MM.1S (cell line): ENCODE results near the gene SOBP.
A peak's percentile ranks its signal among the peaks of the same experiment; 100 is the strongest.

ENCODE experiments used
- DNase-seq: peaks from one replicate; pipeline ENCODE4 v3.0.0-alpha.2; 2015
- H2AFZ ChIP-seq: fragments of 300-600 bp; sonication (generic); 2 replicates; pipeline ENCODE4 v1.6.0; 2016; ENCODE audit warnings: antibody characterized with exemption, low read length
- H3F3A ChIP-seq: fragments of 300-600 bp; sonication (generic); 2 replicates; pipeline ENCODE4 v1.6.1; 2016; ENCODE audit warnings: mild to moderate bottlenecking, antibody characterized with exemption, low read length, moderate library complexity, mixed read lengths; ENCODE audit not compliant: insufficient read depth
- H3K27ac ChIP-seq: fragments of 300-600 bp; sonication (generic); 2 replicates; pipeline ENCODE4 v1.5.1; 2016; ENCODE audit warnings: mild to moderate bottlenecking, low read length
- H3K27me3 ChIP-seq: fragments of 300-600 bp; sonication (generic); replicated peaks from 2 replicates; pipeline ENCODE4 v1.6.0; 2016; ENCODE audit warnings: low read length; ENCODE audit not compliant: insufficient read depth
- H3K36me3 ChIP-seq: fragments of 300-600 bp; sonication (generic); replicated peaks from 2 replicates; pipeline ENCODE4 v1.6.1; 2016; ENCODE audit warnings: mild to moderate bottlenecking, low read length, mixed read lengths; ENCODE audit not compliant: insufficient read depth
- H3K4me1 ChIP-seq: fragments of 300-600 bp; sonication (generic); 2 replicates; pipeline ENCODE4 v1.6.1; 2016; ENCODE audit warnings: low read length, mixed read lengths
- H3K4me2 ChIP-seq: fragments of 300-600 bp; sonication (generic); 2 replicates; pipeline ENCODE4 v1.6.0; 2016; ENCODE audit warnings: low read depth, low read length
- H3K4me3 ChIP-seq: fragments of 300-600 bp; sonication (generic); 2 replicates; pipeline ENCODE4 v1.5.1; 2016; ENCODE audit warnings: low read length, mixed read lengths
- H3K79me2 ChIP-seq: fragments of 300-600 bp; sonication (generic); 2 replicates; pipeline ENCODE4 v1.6.1; 2016; ENCODE audit warnings: mixed run types, low read length, mixed read lengths
- H3K9ac ChIP-seq: fragments of 300-600 bp; sonication (generic); 2 replicates; pipeline ENCODE4 v1.6.1; 2016; ENCODE audit warnings: low read length, mixed read lengths
- H3K9me2 ChIP-seq: fragments of 300-600 bp; sonication (generic); replicated peaks from 2 replicates; pipeline ENCODE4 v1.6.1; 2016; ENCODE audit warnings: mild to moderate bottlenecking, low read length, mixed read lengths; ENCODE audit not compliant: insufficient read depth
- H3K9me3 ChIP-seq: fragments of 300-600 bp; sonication (generic); replicated peaks from 2 replicates; pipeline ENCODE4 v1.6.1; 2016; ENCODE audit warnings: mild to moderate bottlenecking, low read length, mixed read lengths; ENCODE audit not compliant: insufficient read depth
- H4K20me1 ChIP-seq: fragments of 300-600 bp; sonication (generic); 2 replicates; pipeline ENCODE4 v1.6.1; 2016; ENCODE audit warnings: mild to moderate bottlenecking, low read length, moderate library complexity, mixed read lengths; ENCODE audit not compliant: insufficient read depth
- EZH2 ChIP-seq: fragments of 300-600 bp; sonication (generic); optimal IDR thresholded peaks from 2 replicates; pipeline ENCODE3; 2017; ENCODE audit warnings: low read depth, mild to moderate bottlenecking, antibody characterized with exemption, low read length, mixed read lengths
- EZH2phosphoT487 ChIP-seq: fragments of 300-600 bp; sonication (generic); IDR thresholded peaks from 2 replicates; pipeline ENCODE4 v1.6.1; 2018; ENCODE audit warnings: antibody characterized with exemption, low read length
- TF ChIP-seq, protein P1 (sequence below): fragments of 300-600 bp; sonication (generic); IDR thresholded peaks from 2 replicates; pipeline ENCODE4 v1.5.1; 2016; ENCODE audit warnings: antibody characterized with exemption, low read length, mixed read lengths

Gene SOBP

GRCh38 chr6:107574856-107575255 is 84.9 kb downstream of the SOBP start:
- Histone ChIP-seq H2AFZ (no peak overlapping the region), H3K79me2 (no peaks in the 10 kb centered on the region), H3K4me3 (no peak overlapping the region), H3F3A (no peaks in the 10 kb centered on the region), H3K36me3 (no peaks in the 10 kb centered on the region), H3K4me1 (0 out of 2 replicates have a peak, but pooled peaks cover 9% of the 10 kb centered on the region), H3K27me3 (no peaks in the 10 kb centered on the region), H4K20me1 (no peaks in the 10 kb centered on the region), H3K9me3 (no peaks in the 10 kb centered on the region), H3K9ac (no peak overlapping the region), H3K27ac (no peak overlapping the region), H3K9me2 (no peaks in the 10 kb centered on the region), H3K4me2 (no peak overlapping the region)
- peak; percentile 43 for DNase-seq
- TF ChIP-seq EZH2phosphoT487 (no peak), EZH2 (no peak)

GRCh38 chr6:107576852-107577251 is 86.9 kb downstream of the SOBP start:
- Histone ChIP-seq H4K20me1 (no peaks in the 10 kb centered on the region), H2AFZ (no peak overlapping the region), H3K79me2 (no peaks in the 10 kb centered on the region), H3K4me3 (no peak overlapping the region), H3K9ac (no peak overlapping the region), H3K27me3 (no peaks in the 10 kb centered on the region), H3K9me3 (no peaks in the 10 kb centered on the region), H3K4me2 (no peak overlapping the region), H3K4me1 (0 out of 2 replicates have a peak, but pooled peaks cover 9% of the 10 kb centered on the region), H3K27ac (no peak overlapping the region), H3K36me3 (no peaks in the 10 kb centered on the region), H3F3A (no peaks in the 10 kb centered on the region), H3K9me2 (no peaks in the 10 kb centered on the region)
- TF ChIP-seq EZH2phosphoT487 (no peak), EZH2 (no peak)
- TF ChIP-seq, protein P1, sequence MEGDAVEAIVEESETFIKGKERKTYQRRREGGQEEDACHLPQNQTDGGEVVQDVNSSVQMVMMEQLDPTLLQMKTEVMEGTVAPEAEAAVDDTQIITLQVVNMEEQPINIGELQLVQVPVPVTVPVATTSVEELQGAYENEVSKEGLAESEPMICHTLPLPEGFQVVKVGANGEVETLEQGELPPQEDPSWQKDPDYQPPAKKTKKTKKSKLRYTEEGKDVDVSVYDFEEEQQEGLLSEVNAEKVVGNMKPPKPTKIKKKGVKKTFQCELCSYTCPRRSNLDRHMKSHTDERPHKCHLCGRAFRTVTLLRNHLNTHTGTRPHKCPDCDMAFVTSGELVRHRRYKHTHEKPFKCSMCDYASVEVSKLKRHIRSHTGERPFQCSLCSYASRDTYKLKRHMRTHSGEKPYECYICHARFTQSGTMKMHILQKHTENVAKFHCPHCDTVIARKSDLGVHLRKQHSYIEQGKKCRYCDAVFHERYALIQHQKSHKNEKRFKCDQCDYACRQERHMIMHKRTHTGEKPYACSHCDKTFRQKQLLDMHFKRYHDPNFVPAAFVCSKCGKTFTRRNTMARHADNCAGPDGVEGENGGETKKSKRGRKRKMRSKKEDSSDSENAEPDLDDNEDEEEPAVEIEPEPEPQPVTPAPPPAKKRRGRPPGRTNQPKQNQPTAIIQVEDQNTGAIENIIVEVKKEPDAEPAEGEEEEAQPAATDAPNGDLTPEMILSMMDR, result no peak
- no peak for DNase-seq

GRCh38 chr6:107578642-107579341 is 88.9 kb downstream of the SOBP start:
- Histone ChIP-seq H3K27ac (no peak overlapping the region), H3K27me3 (no peaks in the 10 kb centered on the region), H2AFZ (no peak overlapping the region), H3K4me2 (no peak overlapping the region), H4K20me1 (no peaks in the 10 kb centered on the region), H3K9ac (no peak overlapping the region), H3K4me3 (no peak overlapping the region), H3K79me2 (no peaks in the 10 kb centered on the region), H3K36me3 (no peaks in the 10 kb centered on the region), H3K4me1 (0 out of 2 replicates have a peak, but pooled peaks cover 9% of the 10 kb centered on the region), H3F3A (no peaks in the 10 kb centered on the region), H3K9me3 (no peaks in the 10 kb centered on the region), H3K9me2 (no peaks in the 10 kb centered on the region)
- TF ChIP-seq EZH2phosphoT487, result no peak
- TF ChIP-seq EZH2, result no peak
- TF ChIP-seq, protein P1, result no peak
- no peak for DNase-seq

DNA sequence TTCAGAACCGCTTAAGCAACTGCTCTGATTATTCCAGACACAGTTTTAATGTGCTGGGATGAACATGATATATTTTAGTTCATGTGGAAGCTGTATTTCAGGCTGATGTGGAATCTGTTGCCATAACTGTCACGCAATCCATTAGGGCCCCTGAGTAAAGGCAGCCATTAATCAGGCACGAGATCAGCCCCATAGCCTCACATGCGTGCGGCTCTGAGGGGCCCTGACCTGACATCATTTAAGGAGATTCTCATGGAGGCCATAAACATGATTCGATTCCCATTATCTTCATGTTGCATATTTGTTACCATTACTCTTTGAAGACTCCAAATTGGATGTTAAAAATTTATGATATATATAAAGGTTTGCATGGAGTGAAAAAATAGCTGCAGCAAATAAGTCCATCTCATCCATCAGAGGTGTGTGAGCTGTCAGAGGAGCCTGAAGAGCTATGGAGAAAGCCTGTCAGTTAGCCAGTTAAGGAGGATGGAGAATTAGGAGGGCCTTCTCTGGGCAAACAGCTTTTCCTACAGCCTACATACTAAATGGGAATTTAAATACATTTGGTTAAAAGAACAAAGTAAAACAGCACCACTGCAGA is 89.6 kb downstream of the SOBP start:
- no peaks in the 10 kb centered on the region for H3K9me3 ChIP-seq
- DNase-seq, result no peak
- no peak overlapping the region for H3K4me3 ChIP-seq
- H3K9ac ChIP-seq, result no peak overlapping the region
- 0 out of 2 replicates have a peak, but pooled peaks cover 6% of the 10 kb centered on the region for H3K4me1 ChIP-seq
- H2AFZ ChIP-seq, result no peak overlapping the region
- TF ChIP-seq EZH2phosphoT487 (no peak), EZH2 (no peak)
- TF ChIP-seq, protein P1, result no peak
- no peak overlapping the region for H3K4me2 ChIP-seq
- H3K36me3 ChIP-seq, result no peaks in the 10 kb centered on the region
- H3K9me2 ChIP-seq, result no peaks in the 10 kb centered on the region
- H4K20me1 ChIP-seq, result no peaks in the 10 kb centered on the region
- H3F3A ChIP-seq, result no peaks in the 10 kb centered on the region
- H3K79me2 ChIP-seq, result no peaks in the 10 kb centered on the region
- H3K27ac ChIP-seq, result no peak overlapping the region
- no peaks in the 10 kb centered on the region for H3K27me3 ChIP-seq
